ENCODE data around the gene PRKACG.

The PRKACG gene

DNA sequence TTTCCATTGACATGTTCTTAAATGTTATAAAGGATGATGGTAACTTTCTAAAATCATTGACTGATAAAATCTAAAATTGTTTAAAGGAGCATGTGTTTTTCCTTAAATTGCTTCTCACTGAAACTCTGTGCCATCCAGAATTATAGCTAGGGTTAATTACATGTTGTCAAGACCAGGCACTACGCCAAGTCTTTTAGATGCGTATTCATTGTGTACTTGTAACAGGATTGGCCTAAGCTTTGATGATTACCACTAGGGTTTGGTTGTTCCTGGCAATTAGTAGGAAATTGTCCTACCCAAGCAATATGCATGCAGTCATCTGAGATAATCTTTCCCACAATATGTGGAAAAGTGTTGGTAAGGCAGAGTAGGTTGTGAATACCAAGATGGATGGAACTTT is 43.8 kb downstream of the PRKACG start:
- Mint-ChIP-seq H3K9me3 (no peaks in the 10 kb centered on the region), H3K36me3 (ENCODE audit: insufficient read depth) (peaks cover 2% of the 10 kb centered on the region), H3K4me1 (ENCODE audit: low read depth in 2 of 2) (peaks cover 0 to 3% of the 10 kb centered on the region in 2 donors), H3K27ac (no peak overlapping the region), H3K4me3 (no peak overlapping the region), H3K27me3 (peaks cover 0 to 9% of the 10 kb centered on the region in 2 donors)
- no peak for DNase-seq
- no peak for ATAC-seq (replicated peaks)

DNA sequence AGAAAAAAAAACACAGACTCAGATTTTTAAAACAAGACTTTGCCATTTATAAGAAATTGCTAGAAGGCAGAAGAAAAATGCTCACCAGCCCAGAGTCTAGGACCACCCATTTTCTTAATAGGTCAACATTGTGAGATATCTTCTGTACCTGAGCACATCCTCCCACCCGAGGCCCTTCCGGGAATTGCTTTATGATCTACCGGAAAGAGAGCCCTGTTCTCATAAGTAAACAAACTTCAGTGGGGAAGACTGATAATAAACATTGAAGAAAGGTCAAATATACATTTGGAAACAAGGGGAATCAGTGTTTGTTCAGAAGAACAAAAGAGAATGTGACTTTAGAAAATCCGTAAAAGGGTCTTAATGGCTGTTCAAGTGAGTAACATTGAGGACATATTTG is 44.4 kb downstream of the PRKACG start:
- ATAC-seq (replicated peaks) (no peak), DNase-seq (no peak)
- peaks cover 0 to 2% of the 10 kb centered on the region in 2 donors for H3K4me1 Mint-ChIP-seq (ENCODE audit: low read depth in 2 of 2)
- H3K36me3 Mint-ChIP-seq (ENCODE audit: insufficient read depth) = peaks cover 2% of the 10 kb centered on the region
- no peaks in the 10 kb centered on the region for H3K9me3 Mint-ChIP-seq
- H3K27ac Mint-ChIP-seq = no peak overlapping the region
- H3K4me3 Mint-ChIP-seq = no peak overlapping the region
- peaks cover 0 to 9% of the 10 kb centered on the region in 2 donors for H3K27me3 Mint-ChIP-seq

DNA sequence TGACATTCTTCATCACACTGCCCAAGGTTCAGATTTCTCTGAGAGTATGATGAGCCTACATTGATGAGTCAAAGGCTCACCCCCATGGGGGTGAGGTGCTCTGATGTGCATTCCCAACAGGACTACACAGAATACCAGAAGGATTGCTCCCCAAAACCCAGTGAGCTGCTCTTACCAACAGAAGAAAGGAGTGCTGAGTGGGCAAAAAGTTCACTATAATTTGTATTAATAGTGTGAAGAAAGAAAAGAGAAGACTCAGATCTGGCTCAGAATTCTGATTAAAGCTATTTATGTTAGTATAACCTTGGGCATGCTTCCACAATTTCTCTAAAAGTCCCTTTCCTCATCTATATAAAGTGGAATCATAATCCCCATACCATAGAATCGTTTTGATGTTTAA is 46.1 kb downstream of the PRKACG start:
- H3K27ac Mint-ChIP-seq = no peak overlapping the region
- H3K4me1 Mint-ChIP-seq (ENCODE audit: low read depth in 2 of 2) = no peaks in the 10 kb centered on the region
- H3K27me3 Mint-ChIP-seq = peaks cover 0 to 9% of the 10 kb centered on the region in 2 donors
- no peak for ATAC-seq (replicated peaks)
- no peak for DNase-seq
- H3K9me3 Mint-ChIP-seq = no peaks in the 10 kb centered on the region
- H3K4me3 Mint-ChIP-seq = no peak overlapping the region
- H3K36me3 Mint-ChIP-seq (ENCODE audit: insufficient read depth) = peaks cover 1% of the 10 kb centered on the region

DNA sequence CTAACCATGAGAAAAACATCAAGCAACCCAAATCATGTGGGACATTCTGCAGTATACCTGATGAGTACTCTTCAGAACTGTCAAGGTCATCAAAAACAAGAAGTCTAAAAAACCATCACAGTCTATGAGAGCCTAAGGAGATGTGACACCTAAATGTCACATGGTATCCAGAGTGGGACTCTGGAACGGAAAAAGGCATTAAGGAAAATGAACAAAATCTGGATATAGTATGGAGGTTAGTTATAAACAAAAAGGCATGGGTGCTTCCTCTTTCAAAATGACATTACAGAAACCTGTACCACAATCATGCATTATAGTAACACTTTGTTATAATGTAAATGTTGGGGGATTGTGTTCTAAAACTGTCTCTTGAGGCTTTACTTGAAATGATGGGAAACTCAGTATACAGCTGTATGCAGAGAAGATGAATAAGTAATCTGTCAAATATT is 47.4 kb downstream of the PRKACG start:
- H3K27ac Mint-ChIP-seq = no peak overlapping the region
- no peak for ATAC-seq (replicated peaks)

DNA sequence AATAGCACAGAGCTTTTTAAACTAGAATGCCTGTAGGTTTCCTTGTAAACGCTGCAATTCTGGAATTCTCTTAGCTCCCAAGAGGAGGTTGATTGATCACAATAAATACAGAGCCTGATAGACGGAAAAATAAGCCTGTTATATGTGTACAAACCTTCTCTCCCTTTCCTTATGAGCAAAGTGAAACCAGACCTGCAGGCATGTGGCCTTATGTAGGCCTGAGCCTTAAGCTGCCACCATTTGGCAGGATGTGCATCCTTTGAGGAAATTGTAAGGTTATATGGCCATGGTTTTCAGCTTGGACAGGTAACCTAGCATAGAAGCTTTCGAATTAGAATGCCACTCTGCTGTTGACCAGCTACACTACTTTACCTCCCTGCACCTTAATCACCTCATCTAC is 49.1 kb downstream of the PRKACG start:
- Mint-ChIP-seq H3K27ac (no peak overlapping the region), H3K4me3 (no peak overlapping the region), H3K36me3 (ENCODE audit: insufficient read depth) (no peaks in the 10 kb centered on the region), H3K4me1 (ENCODE audit: low read depth in 2 of 2) (no peaks in the 10 kb centered on the region), H3K27me3 (peaks cover 10 to 23% of the 10 kb centered on the region in 2 donors), H3K9me3 (no peaks in the 10 kb centered on the region)
- DNase-seq = no peak
- no peak for ATAC-seq (replicated peaks)

More for the DNA sequence above, 47.4 kb downstream of the PRKACG start:
- H3K27me3 Mint-ChIP-seq = peaks cover 4 to 12% of the 10 kb centered on the region in 2 donors
- no peak overlapping the region for H3K4me3 Mint-ChIP-seq
- H3K36me3 Mint-ChIP-seq (ENCODE audit: insufficient read depth) = no peaks in the 10 kb centered on the region
- no peak for DNase-seq
- H3K9me3 Mint-ChIP-seq = no peaks in the 10 kb centered on the region
- no peaks in the 10 kb centered on the region for H3K4me1 Mint-ChIP-seq (ENCODE audit: low read depth in 2 of 2)

DNA sequence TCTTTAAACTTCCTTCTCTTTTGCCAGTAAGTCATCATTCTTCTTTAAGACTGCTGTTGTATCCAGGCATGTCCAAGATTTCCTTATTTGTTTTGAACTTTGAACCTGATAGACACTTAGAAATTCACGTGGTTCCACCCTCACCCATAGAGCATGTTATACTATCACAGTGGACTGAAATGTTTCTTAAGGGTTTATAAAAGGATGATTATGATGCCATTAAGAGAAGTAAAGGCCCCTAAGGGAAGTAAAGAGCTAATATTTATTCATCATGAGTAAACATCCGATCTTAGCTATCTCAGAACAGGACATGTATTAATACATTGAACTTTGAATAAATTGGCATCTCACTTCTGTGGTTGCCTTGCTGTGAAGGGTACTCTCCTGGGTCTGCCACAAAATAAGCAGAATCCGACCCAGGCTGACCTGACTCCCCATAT is 49.8 kb downstream of the PRKACG start:
- DNase-seq = no peak
- no peaks in the 10 kb centered on the region for H3K36me3 Mint-ChIP-seq (ENCODE audit: insufficient read depth)
- H3K27ac Mint-ChIP-seq = no peak overlapping the region
- ATAC-seq (replicated peaks) = no peak
- H3K4me3 Mint-ChIP-seq = no peak overlapping the region
- H3K4me1 Mint-ChIP-seq (ENCODE audit: low read depth in 2 of 2) = no peaks in the 10 kb centered on the region
- no peaks in the 10 kb centered on the region for H3K9me3 Mint-ChIP-seq
- H3K27me3 Mint-ChIP-seq = peaks cover 10 to 23% of the 10 kb centered on the region in 2 donors

DNA sequence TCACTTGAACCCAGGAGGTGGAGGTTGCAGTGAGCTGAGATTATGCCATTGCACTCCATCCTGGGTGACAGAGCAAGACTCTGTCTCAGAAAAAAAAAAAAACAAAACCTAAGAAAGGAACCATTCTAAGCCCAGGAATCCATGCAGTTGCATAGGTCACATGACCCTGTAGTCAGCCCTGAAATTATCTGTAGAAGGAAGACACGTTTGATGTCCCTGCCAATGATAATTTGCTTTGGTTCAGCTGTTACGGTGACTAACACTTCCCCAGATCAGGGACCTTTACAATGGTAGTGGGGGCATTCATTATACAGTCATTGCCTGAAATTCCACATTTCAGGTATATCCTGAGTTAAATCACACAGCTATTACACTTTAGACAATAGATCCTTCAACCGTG is 50.5 kb downstream of the PRKACG start:
- Mint-ChIP-seq H3K4me3 (no peak overlapping the region), H3K9me3 (no peaks in the 10 kb centered on the region), H3K27me3 (peaks cover 10 to 23% of the 10 kb centered on the region in 2 donors), H3K27ac (no peak overlapping the region), H3K4me1 (ENCODE audit: low read depth in 2 of 2) (no peaks in the 10 kb centered on the region), H3K36me3 (ENCODE audit: insufficient read depth) (no peaks in the 10 kb centered on the region)
- DNase-seq (no peak), ATAC-seq (replicated peaks) (no peak)
